Gastrocnemius medialis (tissue), 4 donors: Measurements from ENCODE around the gene KRT15.

ENCODE experiments used
- POLR2A ChIP-seq, 2 donors: fragments of 450-650 bp; IDR thresholded peaks; one replicate each; pipeline ENCODE4 v1.6.1; 2017; ENCODE audit warnings: antibody characterized with exemption in 2 of 2, mild to moderate bottlenecking in 2 of 2, moderate library complexity in 2 of 2
- TF ChIP-seq, protein P1 (sequence below), 5 experiments: fragments of 450-650 bp in 3 of 5; fragments of 200-600 bp in 2 of 5; sonication (generic) in 2 of 5; IDR thresholded peaks in 4 of 5; conservative IDR thresholded peaks in 1 of 5; 1 replicate in 4 of 5; 2 replicates in 1 of 5; pipeline ENCODE4 v1.5.1; 2016 to 2019; ENCODE audit warnings: antibody characterized with exemption in 5 of 5, mild to moderate bottlenecking in 3 of 5, moderate library complexity in 3 of 5

DNA sequence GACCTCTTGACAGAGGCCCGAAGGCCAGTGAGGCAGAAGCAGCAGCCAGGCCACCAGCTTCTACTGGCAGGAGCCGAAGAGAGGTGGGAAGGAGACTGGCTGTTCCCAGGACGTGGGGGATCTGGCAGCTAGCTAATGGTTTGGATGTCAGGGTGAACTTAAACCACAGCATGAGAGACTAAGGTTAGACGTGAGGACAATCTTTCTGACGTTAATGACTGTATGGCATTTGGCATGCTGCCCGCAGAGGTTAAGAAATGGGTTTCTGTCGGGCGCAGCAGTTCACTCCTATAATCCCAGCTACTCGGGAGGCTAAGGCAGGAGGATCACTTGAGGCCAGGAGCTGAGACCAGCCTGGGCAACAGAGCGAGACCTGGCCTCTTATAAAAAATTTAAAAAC, 7.0 kb downstream of the KRT15 start:
- no peak for TF ChIP-seq POLR2A (IDR thresholded peaks at IDR 0.05)
- TF ChIP-seq, protein P1, sequence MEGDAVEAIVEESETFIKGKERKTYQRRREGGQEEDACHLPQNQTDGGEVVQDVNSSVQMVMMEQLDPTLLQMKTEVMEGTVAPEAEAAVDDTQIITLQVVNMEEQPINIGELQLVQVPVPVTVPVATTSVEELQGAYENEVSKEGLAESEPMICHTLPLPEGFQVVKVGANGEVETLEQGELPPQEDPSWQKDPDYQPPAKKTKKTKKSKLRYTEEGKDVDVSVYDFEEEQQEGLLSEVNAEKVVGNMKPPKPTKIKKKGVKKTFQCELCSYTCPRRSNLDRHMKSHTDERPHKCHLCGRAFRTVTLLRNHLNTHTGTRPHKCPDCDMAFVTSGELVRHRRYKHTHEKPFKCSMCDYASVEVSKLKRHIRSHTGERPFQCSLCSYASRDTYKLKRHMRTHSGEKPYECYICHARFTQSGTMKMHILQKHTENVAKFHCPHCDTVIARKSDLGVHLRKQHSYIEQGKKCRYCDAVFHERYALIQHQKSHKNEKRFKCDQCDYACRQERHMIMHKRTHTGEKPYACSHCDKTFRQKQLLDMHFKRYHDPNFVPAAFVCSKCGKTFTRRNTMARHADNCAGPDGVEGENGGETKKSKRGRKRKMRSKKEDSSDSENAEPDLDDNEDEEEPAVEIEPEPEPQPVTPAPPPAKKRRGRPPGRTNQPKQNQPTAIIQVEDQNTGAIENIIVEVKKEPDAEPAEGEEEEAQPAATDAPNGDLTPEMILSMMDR (IDR thresholded peaks at IDR 0.05 in 4 of 5, conservative IDR thresholded peaks at IDR 0.05 in 1 of 5), result no peak
